Activated CD8-positive, alpha-beta memory T cell treated with anti-CD3 and anti-CD28 coated beads for 48 hours (primary cell): Measurements from ENCODE around the gene TNRC18.
"Not testable (repeated sequence)": the region's sequence is repeated elsewhere in the genome, so short reads cannot be mapped to it uniquely, and the experiment has no call there.

ENCODE experiments used
- DNase-seq, 3 experiments: peaks; one replicate each; pipeline ENCODE4 v3.0.0-alpha.2; 2020; ENCODE audit warnings: low read depth in 2 of 3, low spot score in 2 of 3

TNRC18 gene

DNA sequence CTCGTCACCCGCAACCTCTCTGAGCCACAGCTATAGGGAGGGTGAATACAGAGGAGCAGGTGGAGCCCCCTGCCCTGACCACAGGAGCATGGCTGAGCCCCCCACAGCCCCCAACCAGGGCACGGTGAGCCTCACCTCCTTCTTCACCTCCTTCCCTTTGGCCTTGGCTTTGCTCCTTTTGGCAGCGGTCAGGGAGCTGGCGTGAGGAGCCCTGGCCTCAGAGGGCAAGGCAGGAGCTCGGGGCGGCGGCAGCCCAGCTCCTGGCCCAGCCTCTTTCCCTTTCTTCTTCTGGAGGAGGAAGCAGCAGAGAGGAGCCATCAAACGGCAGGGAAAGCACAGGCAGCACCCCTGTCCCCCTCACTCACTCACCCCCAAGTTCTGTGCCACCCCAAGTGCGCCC, 98.7 kb downstream of the TNRC18 start:
- DNase-seq = no peak

- not testable (repeated sequence) for DNase-seq
Measured at GRCh38 chr7:5323800-5324781, 99.5 kb downstream of the TNRC18 start.

GRCh38 chr7:5322621-5323410, 100.8 kb downstream of the TNRC18 start:
- DNase-seq = no peak

DNA sequence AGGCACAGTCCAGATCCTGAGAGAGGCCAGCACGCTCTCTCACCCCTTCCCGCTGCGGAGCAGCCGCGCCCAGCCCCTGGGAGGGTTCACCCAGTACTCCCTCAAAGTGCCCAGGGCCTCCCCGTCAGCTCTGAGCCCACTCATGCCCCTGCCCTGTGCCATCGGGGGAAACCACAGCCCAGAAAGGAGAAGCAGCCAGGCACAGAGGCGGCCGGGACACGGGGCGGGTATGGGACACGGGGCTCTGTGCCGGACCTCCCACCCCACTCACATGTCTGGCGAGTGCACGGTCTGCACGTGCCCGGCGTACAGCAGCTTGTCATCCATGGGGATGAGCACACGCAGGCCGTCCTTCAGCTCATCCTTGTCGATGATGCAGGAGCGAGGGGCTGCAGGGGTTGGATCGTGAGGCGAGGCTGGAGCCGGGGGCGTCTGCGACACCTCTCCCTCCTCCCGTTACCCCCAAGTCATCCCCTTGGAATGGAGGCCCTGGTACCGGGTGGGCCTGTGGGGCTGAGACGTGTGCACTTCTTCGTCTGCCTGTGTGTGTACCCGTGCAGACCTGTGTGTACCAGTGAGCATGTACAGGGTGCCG, 102.7 kb downstream of the TNRC18 start:
- no peak for DNase-seq

DNA sequence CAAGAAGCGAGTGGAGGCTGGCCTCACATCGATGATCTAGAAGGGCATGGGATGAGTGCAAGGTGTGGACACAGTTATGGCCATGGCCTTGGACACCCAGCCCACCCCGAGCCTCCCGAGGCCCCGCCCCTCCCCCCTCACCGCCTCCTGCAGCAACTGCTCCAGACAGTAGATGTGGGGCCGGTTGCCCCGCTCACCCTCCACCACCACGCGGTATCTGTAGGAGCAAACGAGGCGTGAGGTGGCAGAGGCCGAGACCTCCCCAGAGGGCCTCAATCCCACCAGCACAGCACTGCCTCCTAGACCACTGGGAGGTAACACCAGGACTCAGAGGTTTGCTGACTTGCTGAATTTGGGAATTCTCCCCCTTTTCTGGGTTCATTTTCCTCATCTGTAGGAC, 103.2 kb downstream of the TNRC18 start:
- no peak for DNase-seq

DNA sequence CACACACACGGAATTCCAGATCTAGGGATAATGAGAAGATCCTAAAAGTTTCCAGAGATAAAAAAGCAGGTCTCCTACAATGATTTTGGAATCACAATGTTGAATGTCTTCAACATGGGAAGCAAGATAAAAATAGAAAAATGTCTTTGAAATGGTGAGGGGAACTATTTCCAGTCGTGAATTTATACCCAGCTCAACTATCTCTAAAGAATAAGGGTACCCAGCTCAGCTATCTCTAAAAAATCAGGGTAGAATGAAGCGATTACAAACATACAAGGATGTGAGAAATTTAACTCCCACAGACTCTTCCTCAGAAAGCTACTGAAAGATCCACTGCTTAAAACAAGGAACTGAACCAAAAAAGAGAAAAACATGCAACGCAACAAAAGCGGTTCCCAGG, 105.0 kb downstream of the TNRC18 start:
- not testable (repeated sequence) for DNase-seq

GRCh38 chr7:5315761-5316160, 107.9 kb downstream of the TNRC18 start:
- no peak for DNase-seq

DNA sequence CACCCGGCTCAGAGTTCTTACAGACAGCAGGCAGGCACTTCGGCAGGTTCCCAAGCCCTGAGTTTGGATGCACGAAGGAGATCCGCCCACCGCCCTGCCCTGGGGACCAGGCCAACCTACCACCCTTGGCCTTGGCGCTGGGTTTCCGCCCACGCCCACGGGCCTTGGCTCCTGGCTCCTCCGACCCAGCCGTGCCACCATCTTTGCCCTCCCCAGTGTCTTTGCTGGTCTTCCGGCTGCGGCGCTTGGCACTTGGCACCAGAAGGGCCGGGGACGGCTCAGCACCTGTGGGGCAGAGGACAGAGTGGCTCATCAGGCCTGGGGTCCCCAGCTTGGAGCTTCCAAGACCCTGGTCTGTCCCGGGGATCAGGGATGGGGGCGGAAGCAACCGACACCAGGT, 108.8 kb downstream of the TNRC18 start:
- DNase-seq = no peak

DNA sequence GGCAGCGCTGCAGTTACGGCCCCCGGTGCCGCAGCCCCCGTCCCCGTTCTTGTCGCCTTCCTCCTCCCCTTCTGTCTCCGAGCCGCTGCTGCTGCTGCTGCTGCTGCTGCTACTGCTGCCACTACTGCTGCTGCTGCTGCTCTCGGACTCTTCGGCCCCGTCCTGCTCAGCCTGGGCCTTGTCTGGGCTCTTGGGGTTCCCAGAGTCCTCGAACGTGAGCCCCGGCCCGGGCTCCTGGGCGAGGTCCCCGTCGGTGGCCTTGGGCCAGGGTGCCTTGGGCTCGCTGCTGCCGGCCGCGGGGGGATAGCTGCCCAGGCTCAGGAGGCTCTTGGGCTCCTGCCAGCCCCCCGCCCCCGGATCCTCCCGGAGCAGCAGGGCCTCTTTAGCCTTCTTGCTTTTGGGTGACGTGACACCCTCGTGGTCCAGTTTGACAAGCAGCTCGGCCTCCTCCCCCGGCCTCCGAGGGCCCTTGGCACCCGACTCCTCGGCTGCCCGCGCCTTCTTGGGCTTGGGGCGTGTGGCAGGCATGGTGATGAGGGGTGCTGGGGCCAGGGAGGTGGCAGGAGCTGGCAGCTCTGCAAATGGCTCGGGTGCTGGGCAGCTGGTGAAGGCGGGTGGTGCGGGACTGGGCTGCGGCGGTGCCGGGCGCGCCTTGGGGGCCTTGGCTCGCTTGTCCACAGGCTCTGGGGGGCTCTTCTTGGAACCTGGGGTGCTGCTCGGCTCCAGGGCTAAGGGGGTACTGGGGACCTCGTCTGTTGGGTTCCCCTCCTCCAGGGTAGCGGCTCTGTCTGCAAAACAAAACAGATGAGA, 110.4 kb downstream of the TNRC18 start:
- not testable (repeated sequence) for DNase-seq

DNA sequence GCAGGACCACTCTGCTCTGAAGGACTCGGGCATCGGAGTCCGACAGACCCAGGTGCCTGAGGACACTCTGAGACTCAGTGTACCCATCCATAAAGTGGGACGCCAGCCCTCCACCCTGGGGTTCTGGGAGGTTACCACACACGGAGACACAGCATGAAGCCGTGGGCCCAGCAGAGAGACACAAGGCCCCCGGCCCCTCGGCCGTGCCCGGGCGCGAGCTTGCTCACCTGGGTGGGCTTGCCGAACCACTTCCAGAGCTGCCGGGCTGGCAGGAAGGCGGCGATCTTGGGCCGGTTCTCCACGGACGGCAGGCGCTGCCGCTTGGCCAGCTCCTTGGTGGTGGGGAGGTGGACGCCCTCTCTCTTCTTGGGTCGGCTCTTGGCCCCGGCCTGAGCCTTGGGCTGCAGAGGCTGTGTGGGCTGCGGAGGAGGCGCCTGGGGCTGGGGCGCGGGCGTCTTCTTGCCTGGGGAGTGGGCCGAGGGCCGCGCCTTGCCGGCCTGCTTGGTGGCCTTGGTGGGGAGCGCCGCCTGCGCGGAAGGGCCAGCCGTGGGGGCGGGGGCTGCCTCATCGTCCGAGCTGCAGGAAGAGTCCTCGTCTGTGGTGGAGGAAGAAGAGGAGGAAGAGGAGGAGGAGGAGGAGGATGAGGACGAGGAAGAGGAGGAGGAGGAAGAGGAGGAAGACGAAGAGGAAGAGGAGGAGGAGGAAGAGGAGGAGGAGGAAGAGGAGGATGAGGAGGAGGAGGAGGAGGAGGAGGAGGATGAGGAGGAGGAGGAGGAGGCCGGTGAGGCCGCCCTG, 111.2 kb downstream of the TNRC18 start:
- not testable (repeated sequence) for DNase-seq

DNA sequence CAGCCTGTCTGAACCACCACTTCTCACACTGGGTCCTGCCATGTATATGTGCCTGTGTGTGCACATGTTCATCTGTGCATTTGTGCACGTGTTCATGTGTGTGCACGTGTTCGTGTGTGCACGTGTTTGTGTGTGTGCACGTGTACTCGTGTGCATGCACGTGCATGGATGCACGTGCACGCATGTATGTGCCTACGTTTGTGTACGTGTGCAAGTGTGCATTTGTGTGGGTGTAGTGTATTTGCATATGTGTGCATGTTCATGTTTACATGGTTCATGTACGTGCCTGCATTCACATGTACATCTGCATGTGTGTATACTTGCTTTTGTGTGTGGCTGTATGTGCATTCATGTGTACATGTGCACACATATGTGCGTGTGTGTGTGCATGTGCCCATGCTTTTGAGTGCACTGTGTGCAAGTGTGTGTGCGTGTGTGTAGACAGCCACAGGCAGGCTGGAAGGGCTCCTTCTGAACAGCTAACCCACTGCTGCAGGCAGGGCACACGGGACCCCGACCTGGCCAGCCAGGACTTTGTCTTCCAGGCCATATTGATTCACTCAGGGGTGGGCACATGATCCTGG, 112.7 kb downstream of the TNRC18 start:
- no peak for DNase-seq

- DNase-seq = no peak
Measured at GRCh38 chr7:5309146-5309545, 114.5 kb downstream of the TNRC18 start.

DNA sequence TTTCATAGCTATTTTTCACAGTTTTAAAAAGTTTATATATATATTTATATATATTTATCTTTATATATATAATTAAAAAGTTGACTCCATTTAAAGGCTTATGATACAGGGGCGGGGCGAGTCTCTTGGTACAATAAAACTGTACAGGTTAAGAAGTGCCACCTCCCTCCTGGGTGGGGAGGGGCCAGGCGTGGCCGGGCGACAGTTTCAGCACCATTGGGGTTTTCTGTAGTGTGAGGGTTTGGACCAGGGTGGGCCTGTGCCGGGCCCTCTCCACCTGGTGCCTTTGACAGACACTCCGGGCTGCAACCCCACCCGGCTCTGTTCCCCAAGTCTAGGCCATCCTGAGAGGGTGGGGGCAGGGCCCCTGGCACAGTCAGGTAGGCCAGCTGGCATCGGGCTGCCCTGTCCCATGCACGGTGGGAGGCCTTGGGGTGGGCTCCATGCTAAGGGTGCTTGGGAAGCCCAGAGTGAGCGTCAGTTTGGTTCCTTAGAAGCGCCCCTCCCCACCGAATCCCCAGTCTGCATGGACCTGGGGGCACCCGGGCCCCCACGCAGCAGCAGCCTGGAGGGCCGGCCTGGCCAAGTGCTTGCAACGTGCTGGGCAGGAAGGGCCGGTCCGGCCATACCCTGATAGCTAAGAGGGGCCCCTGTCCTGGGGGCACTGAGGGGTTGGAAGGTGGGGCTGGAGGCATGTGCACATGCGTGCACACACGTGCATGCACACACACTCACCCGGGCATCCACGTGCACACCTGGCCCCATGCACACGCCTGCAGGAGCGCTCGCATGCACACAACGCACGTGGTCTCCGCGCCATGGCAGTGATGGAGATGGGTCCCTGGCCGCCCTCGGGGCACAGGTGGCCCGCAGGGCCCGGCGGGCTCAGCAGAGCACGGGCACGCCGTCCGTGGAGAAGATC, 116.2 kb downstream of the TNRC18 start:
- DNase-seq = not testable (repeated sequence)

DNA sequence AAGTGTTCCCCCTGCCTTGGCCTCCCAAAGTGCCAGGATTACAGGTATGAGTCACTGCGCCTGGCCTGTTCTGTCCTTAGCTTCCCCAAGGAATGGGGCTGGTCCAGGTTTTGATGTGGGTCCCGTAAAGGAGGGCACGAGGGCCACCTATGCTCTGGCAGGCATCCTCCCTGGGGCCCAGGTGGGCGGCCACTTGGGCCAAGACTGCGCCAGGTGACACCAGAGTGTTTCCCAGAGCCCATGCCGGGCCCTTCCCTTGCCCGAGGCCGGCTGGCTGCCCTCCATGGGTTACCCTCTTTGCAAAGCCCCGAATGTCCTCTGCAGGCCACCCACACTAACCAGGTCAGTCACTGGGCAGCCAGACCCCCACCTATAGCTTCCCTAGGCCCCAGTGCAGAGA, 118.6 kb downstream of the TNRC18 start:
- not testable (repeated sequence) for DNase-seq

DNA sequence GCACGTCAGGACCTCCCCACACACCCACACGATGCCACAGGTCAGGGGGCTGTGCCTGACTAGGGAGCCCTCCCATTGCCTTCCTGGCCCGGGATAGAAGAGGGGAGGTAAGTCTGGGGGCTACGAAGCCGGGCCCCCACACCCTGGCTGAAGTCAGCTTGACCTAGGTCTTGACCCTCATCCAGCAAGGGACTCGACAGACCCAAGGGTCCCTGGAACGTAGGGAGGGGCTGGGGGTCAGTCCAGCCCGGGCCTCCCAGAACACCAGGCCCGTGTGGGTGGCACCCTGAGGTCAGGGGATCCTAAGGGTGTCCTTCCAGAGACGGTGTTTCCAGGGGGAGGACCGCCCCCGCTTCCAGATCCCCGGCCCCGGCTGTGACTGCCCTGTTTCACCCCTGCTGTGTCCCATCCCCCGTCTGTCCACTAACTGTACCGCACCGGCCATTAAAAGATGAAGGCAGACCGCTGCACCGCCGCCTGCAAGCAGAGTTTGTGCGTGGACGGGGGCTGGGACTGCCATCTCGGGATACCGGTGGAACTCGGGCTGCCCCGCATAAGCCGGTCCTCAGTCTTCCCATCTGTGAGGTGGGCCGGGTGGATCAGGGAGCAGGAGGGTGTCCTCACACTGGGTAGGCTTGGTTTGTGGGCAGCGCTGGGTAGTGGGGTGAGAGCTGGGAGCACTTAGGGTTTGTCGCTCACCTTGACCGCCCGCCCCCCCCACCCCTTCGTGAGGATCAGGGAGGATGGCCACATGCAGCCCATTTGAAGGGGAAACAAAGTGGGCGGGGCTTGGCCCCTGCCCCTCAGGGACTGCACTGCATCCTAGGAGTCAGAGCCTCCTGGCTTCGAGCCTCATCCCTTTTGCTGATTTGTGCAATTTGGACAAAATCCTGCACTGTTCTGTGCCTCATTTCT, 119.8 kb downstream of the TNRC18 start:
- DNase-seq = no peak

DNA sequence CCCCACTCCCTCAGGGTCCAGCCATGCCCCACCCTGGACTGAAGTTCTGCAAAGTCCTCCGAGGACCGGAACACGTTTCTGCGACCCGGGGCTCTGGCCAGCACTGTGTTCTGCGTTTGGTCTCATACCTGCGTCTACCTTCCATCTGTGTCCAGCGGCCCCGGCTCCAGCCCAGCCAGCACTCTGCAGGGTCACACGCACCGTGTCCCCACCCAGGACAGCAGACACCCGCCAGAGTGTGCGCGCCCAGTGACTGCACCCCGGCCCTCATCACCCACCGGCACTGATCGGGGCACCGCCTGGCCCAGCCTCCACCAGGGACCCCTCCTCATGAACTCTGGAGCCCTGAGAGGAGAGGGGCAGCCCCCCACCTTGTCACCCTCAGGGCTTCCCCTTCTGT, 120.6 kb downstream of the TNRC18 start:
- DNase-seq = no peak

GRCh38 chr7:5302577-5302976, 121.1 kb downstream of the TNRC18 start:
- DNase-seq = no peak

GRCh38 chr7:5300366-5300765, 123.3 kb downstream of the TNRC18 start:
- no peak for DNase-seq
